Lung microvascular endothelial cell (primary cell): Measurements from ENCODE around the gene SYT15. TPM values are rescaled to one million over a fixed set of nuclear protein-coding genes. Genes with fewer than 3 reads are reported as not detected.

Source experiments
- DNase-seq, 2 donors: peaks; one replicate each; pipeline versions ENCODE4 v3.0.0 to v3.0.0-alpha.2; 2010; ENCODE audit warnings: low read depth in 2 of 2
- total RNA-seq: library from RNA; depleted of rRNA; stranded (reverse); fragments of >200 nt; gene quantifications from 2 replicates; pipeline ENCODE4 v1.2.1, GENCODE V29; 2014

SYT15 gene
- total RNA-seq, 1 donor from 2014 or later: 0.79 TPM

DNA sequence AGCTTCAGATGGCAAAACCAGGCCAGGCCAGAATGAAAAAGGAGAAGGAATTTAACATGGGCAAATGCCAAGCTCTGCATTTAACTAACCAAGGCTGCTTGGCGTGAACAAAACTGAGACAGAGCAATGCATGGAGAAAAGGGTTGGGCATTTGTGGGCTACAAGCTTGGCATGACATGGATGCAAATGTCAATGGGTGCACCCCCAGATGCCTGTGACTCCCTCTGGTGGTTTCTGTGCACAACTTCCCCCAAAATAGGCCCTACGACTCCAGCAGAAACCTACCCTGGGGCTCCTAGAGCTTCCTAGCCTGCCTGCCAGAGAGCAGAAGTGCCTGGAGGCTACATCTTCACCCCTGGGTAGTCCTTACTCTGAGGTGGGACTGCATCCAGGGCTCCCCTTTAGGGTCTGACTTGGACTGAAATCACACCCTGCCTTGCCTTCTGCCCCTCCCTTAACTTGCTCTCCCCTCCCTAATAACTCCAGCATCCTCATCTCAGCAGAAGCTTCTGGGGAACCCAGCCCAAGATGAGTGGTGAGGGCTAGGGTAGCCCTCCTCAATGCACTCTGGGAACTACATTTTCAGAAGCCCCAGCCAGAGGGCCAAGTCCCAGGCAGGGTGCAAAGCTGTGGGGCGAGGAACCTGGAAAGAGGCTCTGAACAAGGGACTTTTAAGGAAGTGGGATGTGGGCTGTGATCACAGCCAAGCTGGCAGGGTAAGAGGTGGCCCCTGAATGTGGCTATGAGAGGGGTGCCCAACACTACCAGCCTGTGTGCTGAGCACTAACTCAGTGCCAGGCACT, 33.7 kb upstream of the SYT15 start:
- DNase-seq: no peak

DNA sequence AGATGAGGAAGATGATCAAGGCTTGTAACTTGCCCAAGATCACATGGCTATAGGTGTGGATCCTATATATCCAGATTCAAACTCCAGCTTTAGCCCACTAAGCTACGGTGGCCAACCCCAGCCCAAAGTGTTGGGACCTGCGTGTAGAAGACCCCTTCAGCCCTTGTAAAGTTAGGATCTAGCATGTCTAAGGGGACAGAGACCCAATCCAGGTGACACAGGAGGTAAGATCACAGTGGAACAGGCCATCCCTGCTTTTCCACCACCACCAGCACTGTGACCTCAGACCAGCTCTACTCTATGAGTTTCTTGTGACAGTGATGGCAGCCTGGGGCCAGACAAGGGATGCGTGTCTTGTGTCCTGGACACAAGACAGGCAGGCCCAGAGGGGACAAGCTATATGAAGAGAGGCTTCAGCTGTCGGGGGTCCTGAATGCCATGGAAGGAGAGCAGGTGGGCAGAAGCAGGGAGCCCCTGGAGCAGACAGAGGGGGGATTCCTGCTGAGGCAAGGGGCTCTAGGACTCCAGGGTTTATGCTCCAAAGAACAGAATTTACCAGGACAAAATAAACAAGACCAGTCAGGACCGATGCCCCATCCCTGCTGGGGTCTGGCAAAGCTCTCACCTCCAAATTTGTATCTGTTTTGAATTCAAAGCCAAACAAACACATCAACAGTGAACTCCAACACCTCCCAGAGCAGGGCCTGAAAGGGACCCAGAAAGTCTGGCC, 32.9 kb upstream of the SYT15 start:
- no peak for DNase-seq

DNA sequence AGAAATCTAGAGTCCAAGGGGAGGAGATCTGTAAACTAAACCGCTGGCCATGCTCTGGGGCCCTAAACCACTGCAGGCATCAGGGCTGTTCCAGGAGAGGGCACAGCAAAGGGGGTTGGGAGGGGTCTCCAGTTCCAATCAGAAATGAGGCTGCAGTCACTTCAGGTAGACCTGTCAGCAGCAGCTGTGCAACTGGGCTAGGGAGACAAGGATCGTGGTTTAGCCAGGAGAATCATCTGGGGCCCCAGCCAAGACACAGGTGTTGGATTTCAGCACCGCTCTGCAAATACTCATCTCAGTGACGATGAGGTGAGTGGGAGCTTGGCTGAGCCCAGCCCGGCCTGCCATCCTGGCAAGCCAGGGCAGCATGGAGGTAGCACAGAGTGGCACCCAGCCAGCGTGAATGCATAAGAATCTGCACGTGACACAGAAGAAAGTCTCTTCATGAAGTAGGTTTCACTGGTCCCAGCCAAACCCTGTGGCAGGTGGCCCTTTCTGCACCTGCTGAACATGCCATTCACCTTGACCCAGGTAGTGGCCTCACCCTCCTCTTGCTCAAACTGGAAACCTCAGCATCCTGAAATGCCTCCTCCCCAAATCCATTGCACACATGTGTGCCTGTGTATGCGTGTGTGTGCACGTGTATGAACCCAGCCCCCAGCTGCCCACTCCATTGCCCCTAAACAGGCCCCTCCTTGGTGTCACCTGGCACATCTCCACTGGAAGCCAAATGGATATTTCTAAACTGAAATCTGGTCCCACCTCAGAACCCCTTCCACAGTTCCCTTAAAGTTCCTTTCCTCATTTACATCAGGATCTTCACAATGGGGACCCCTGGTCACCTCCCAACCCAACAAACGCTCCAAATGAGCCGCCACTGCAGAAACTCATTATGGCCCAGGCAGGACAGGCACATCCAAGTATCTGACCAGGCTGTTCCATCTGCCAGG, 32.1 kb upstream of the SYT15 start:
- DNase-seq: no peak

DNA sequence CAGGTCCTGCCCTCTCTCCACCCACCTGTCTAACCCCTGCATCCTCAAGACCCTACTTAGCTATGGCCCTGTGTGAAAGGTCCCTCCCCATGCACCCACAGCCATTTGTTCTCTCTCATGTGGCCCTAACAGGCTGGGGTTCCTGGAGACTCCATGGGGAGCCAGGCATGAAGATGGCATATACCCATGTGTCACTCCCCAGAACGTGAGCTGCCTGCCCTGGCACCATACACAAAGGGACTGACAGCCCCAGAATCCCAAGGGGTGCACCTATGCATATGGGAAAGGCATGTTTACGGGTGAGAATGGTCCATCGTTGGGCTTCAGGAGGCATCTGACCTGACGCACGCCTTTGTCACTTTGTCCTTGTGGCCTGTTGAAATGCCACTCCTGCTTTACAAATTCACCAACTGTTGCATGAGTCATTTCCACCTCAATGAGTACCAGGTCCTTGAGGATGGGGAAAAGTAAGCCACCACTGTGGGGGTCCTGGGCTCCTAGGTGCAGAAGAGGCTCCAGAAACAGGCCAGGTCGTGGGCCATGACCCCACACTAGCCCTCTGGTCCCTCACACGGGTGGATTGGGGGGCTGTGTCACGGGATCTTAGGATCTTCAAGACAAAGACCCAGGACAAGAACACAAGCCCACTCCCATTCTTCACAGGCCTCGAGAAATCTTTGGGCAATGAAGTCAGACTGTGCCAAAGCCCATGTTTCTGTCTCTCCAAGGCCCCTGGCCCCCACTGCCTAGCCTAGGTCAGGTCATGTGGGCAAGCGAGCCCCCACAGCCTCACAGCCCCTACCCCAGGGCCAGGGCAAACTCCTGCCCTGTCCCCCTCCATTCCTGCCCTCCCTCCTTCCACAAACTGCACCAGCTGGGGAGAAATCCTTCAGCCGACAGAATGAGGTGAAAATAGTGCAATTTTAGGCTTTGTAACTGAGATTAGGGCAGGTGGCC, 31.1 kb upstream of the SYT15 start:
- DNase-seq: no peak

DNA sequence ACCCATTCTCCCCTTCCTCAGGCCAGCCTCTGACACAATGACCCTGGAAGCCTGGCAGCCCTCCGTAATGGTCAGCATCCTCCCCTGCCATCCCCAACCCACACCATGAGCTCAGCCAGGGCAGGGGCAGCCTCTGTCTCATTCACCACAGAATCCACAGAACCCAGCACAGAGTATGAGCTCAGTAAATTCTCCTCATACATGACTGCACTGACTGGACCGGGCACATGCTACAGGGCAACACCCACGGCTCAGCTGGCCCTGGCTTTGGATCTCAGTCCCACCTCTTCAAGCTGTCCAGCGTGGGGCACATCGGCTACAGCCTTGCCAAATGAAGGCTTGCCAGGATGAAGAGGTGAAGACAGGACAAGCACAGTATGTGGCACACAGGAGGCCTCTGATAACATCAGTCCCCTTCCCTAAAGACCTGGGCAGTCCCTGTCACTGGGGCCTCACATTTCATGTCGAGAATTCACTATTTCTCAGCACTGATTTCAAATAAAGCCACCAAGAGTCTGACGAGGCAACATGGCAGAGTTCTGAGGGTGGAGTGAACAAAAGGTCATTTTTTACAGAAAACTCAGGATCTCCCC, 30.3 kb upstream of the SYT15 start:
- DNase-seq: no peak

DNA sequence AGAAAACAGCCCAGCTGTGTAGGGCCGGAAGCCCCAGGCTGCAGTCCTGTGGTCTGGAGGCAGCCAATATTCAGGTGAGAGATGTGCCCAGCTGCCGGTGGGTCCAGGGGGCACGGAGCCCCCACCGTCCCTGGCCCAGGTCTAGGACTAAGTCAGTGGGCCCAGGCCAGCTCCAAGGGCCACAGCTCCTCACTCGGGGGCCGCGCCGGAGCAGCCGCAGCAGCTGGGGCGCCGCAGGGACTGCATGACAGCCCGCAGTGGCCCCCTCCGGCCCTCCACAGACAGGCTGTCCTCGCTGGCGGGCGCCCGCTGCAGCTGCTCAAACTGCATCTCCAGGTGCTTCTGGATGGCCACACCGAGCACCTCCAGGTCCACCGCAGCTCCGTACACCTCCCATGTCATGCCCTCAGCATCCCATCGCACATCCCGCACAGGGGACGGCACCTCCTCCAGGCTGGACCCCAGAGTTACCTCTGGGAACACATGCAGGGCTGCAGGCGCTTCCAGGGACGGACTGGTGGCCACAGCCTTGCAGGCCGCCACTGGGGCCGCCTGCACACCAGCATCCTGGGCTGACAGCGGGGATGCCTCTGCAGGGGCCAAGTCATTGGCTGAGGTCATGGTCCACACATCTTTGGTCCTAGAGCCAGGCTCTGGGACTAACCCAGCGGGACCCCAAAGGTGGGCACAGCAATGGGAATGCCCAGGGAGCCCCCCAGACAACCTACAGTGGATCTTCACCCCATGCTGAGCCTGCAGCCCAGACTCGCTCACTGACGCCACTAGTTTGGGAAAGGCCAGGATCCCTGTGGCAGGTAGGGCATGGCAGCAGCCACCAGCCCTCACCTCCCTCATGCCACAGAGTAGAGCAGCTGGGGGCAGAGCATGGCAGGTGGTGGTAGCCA, 29.5 kb upstream of the SYT15 start:
- DNase-seq: no peak

DNA sequence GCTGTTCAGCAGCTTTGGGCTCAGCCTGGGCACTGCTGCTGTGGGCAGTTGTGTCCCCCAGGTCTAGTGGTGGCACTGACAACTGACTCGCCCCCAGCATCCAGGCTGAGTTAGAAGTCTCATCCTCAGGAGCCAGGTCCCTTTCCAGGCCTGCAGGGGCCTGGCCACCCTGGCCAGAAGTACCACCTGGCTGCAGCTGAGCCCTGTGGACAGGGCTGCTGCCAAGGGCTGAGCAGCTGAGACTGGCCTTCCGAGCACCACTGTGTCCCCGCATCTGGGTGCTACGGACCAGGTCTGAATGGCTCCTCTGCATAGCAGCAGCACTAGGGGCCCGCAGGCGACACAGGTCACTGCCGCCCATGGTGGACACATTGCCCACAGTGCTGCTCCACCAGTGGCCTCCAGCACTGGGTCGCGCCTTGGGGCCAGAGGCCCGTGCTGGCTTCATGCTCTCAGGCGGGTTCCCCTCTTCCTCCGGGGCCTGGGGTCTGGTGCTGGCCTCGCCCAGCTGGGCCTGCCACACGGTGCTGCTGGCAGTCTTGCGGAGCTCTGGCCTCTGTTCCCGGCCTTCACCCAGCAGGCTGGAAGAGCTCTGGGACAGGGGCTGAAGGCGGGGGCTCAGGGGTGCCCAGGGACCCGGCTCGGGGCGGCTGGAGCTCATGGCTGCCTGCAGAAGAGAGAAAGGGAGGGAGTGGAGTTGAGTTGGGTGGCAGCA, 28.7 kb upstream of the SYT15 start:
- no peak for DNase-seq

DNA sequence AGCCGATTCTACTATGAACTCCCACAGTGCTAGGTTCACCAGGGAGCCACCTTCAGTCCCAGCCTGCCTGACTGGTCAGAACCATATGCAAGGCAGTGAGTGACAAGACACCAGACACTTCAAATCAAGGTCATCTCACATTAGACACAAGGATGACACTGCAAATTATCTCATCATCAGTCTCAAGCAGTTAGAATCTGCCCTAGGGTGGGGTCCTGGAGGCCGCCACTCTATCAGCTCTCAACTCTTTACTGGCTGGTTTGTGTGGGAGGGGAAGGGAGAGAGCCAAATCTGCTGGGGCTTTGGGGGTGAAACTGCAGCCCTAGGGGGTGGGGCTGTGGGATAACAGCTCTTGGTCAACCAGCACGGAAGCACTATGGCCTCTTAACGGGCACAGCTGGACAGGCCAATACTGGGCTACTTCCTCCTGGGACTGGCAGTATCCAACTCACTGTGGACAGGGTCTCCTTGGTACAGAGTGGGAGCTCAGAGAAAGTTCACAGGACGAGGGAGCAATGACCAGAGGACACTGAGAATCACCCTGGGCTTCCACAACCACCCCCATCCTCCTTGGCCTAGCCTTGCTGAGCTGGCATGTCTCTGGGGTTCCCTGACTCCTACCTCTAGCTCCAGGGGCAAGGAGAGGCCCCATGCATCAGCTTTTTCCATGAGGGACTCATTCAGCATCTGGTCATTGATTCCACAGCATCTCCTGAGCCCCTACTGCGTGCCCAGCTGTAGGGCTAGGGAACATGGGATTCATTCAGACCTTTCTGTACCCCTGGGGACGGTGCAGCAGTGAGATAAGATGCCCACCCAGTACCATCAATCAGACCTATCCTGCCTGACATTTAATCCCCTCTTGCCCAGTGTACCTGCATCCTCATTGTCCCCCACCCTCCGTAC, 27.9 kb upstream of the SYT15 start:
- DNase-seq: no peak

DNA sequence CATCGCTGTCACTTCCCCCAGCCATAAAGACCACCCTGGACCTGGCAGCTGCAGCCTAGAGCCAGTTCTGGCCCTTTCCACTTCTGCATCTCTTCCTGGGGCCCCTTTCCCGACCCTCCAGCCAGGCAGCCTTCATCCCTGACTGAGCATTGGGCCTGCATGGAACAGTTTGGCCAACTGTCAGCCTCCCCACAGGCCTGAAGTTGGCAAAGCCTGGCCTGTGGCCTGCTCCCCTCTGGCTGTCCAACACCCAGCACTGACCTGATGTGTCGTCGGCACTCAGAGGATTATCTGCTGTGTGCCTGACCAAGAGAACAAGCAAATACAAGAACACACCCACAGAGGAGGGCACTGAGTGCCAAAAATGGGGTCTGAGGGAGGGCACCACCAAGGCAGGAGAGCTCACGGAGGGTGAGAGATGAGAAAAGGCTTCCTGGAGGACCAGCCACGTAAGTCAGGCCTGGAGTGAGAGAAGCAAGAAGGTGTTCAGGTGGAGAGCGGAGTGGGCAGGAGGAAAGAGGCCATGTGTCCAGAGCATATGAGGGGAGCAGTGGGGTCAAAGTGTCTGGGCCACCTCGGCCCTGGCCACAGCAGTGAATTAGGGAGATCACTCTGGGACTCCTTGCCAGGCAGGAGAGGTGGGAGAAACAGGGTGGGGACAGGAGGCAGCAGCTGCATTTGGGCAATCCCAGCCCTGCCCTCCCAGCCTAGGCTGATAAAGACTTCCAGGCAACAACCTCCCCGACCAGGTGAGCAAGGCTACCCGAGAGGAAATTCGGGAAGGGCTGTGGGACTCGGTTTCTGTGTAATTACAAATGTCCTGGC, 27.0 kb upstream of the SYT15 start:
- no peak for DNase-seq

DNA sequence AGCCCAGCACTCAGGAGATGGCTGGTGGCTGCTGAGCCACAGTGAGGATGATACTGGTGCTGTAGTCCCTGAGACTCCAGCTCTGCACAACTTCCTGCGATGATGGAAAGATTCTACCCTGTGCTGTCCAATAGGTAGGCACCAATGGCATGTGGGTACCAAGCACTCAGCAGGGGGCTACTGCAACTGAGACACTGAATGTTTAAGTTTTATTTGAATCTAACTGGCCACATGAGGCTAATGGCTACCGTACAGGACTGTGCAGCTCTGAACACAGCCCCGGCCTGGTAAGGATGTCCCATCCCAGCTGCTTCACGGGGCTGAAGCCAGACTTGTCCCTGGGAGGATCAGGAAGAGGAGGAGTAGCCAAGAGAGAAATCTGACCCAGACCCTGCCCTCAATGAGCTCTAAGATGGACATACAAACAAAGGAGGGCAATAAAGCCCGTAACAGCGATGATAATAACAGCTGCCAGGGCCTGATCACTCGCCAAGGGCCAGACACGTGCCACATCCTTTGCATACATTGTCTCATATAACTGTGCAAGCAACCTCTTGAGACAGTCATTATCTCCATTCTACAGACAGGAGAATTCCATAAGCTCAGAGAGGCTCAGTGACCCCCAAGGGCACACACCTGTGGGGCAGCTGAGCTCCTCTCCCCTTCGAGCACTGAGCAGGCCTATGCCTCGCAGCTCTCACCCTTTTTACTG, 26.2 kb upstream of the SYT15 start:
- DNase-seq: no peak

DNA sequence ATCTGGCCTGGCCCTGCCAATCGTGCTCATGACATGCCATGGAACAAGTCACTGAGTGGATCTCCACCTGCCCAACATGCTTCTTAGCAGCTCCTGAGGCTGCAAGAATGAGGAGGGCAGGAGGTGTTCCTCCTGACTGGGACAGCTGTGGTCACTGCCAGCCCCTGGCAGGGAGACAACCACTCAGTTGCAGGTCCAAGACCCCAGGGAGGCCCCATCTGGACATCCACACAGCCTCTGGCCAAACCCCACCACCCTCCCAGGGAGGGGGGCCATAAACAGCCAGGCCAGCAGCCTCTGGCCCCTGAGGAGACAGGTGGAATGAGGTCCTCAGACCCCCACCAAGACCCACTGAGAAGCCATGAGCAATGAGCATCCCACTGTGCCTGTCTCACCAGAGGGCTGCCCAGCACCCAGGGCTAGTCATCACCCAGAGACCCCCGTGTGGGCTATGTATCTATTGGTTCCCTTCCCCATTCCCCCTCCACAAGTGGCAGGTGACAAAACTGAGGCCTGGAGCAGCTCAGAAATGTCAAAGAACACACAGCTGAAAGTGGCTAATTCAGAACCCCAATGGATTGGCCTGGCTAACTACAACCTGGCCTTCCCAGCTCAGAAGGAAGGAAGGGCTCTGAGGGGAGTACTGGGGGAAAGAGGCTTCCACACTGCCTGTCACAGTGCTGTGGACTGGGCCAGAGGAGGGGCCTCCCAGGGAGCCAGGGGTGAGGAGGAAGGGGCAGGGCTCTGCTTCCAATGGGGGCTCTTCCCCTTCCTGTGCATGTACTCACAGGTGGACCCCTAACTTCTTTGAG, 25.5 kb upstream of the SYT15 start:
- DNase-seq: no peak

DNA sequence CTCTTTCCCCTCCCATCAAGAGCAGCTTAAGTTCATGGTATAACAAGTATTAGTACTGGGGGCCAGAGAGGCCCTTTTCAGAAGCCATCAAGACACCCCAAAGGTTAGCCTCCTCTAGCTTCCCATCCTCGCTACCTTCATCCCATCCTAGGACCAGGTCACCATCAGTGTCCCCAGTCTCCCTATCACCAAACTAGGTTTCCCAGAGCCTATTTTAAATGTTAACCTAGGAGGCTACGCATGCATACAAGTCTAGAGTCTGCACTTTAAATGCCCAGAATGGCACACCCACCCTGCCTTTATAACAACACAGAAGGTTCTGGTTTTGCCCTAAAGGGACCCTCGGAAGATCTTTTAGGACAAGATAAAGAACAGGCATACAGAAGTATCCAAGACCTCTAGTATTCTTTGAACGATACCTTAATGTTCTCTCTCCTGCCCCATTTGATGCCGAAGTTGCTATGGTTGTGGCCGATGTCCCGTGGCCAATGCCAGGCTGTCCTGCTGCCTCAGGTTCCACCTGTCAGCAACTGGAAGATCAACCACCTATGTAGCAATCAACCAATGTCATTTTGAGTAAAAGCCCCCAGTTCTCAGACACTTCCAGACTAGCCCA, 24.7 kb upstream of the SYT15 start:
- DNase-seq: no peak

DNA sequence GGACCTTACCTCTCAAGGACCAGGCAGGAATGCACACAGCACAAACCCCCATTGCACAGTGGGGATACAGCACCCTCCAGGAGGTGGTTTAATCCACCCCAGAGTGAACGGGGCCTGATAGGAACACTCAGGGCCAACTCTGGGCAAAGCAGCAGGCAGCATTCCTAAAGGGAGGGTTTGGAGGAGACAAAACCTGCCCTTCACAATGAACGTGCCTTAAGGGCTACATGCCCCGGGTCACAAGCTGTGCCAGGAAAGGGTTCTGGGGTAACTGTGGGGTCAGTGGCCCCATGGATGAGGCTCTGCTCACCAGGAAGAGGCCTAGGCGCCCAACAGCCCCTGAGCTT, 23.6 kb upstream of the SYT15 start:
- no peak for DNase-seq

DNA sequence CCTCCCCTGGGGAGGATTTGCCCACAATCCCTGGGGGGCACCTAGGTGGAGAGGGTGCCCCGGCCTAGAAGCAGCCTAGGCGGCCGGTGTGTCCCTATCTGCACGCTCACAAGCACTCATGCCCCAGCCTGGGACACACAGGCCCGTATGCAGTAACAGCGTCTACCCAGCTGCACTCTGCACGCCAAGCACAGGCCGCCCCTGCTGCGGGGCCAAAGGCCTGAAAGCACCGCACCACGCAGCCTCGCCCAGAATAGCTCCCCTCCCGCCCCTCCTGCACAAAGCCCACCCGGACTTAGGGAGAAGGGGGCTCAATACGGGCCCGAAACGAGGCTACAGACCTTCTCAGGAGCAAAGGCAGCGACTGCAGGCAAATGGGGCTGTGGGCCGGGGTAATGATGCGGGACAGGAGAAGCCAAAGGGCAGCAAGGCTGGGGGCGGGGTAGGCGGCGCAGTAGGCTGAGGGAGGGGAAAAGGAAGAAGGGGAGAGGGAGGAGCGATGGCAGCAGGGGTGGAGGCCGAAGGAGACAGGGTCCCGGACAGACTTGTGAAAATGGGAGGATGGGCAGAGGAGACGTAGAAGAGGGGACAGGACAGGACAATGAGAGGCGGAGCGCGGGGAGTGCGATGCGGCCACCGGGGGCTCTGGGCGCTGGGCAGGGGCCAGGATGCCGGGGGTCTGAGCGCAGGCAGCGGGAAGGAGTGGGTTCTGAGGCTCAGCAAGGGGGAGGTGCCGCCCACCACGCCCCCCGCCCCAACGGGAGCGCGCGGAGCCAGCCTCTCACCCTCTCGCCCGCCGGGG, 23.0 kb upstream of the SYT15 start:
- DNase-seq: no peak
